Neuron (in vitro differentiated cells): ENCODE data around the gene OR10AD1.
"Not testable (repeated sequence)": the region's sequence is repeated elsewhere in the genome, so short reads cannot be mapped to it uniquely, and the experiment has no call there.

Experiments
- H2AFZ ChIP-seq: one replicate; pipeline ENCODE4 v1.6.1; 2013; ENCODE audit warnings: low read depth, mild to moderate bottlenecking, inconsistent platforms, low read length, moderate library complexity
- H3K27me3 ChIP-seq: one replicate; pipeline ENCODE4 v1.6.1; 2013; ENCODE audit warnings: low read length; ENCODE audit not compliant: insufficient read depth
- H3K36me3 ChIP-seq: one replicate; pipeline ENCODE4 v1.6.1; 2013; ENCODE audit warnings: low read length; ENCODE audit not compliant: insufficient read depth
- H3K4me1 ChIP-seq: one replicate; pipeline ENCODE4 v1.6.1; 2013; ENCODE audit warnings: low read length; ENCODE audit not compliant: insufficient read depth
- H3K4me3 ChIP-seq: 2 replicates; pipeline ENCODE4 v1.5.1; 2013; ENCODE audit warnings: mild to moderate bottlenecking, low read length, moderate library complexity
- H3K9me3 ChIP-seq: one replicate; pipeline ENCODE4 v1.6.1; 2013; ENCODE audit warnings: low read length

OR10AD1 gene

GRCh38 chr12:48203192-48203591 is at the start of gene OR10AD1:
TSS of gene OR10AD1 (minus strand) at chr12:48203292. CDS start at chr12:48203292, 0 bp downstream.
- Histone ChIP-seq H3K4me3 (no peak within 1 kb of the TSS), H2AFZ (no peak within 1 kb of the TSS), H3K9me3 (peaks cover 14% of the 10 kb centered on the region), H3K27me3 (no peaks in the 10 kb centered on the region), H3K36me3 (no peaks in the 10 kb centered on the region), H3K4me1 (peaks cover 14% of the 10 kb centered on the region)

GRCh38 chr12:48247181-48247966 is 44.3 kb upstream of the OR10AD1 start:
- no peak overlapping the region for H2AFZ ChIP-seq
- peaks cover 2% of the 10 kb centered on the region for H3K9me3 ChIP-seq
- no peak overlapping the region for H3K4me3 ChIP-seq
- H3K27me3 ChIP-seq: no peaks in the 10 kb centered on the region
- H3K4me1 ChIP-seq: peaks cover 8% of the 10 kb centered on the region
- no peaks in the 10 kb centered on the region for H3K36me3 ChIP-seq

- H3K9me3 ChIP-seq: peaks cover 2% of the 10 kb centered on the region
- H3K4me1 ChIP-seq: peaks cover 32% of the 10 kb centered on the region
- no peak overlapping the region for H3K4me3 ChIP-seq
- H3K27me3 ChIP-seq: no peaks in the 10 kb centered on the region
- no peak overlapping the region for H2AFZ ChIP-seq
- H3K36me3 ChIP-seq: no peaks in the 10 kb centered on the region
These were observed 34.1 kb upstream of the OR10AD1 start for GRCh38 chr12:48237162-48237561.

- Histone ChIP-seq H3K4me3 (no peak overlapping the region), H3K4me1 (peaks cover 32% of the 10 kb centered on the region), H3K36me3 (no peaks in the 10 kb centered on the region), H3K27me3 (no peaks in the 10 kb centered on the region), H3K9me3 (no peaks in the 10 kb centered on the region), H2AFZ (no peak overlapping the region)
These were observed 32.8 kb upstream of the OR10AD1 start for GRCh38 chr12:48235796-48236333.

- not testable (repeated sequence) for H3K27me3 ChIP-seq, H3K36me3 ChIP-seq, H3K9me3 ChIP-seq, H3K4me1 ChIP-seq, H2AFZ ChIP-seq, H3K4me3 ChIP-seq
These were observed 28.3 kb upstream of the OR10AD1 start for GRCh38 chr12:48231169-48231958.

GRCh38 chr12:48224533-48224932 is 21.4 kb upstream of the OR10AD1 start:
- not testable (repeated sequence) for H3K27me3 ChIP-seq, H3K36me3 ChIP-seq, H3K9me3 ChIP-seq, H3K4me1 ChIP-seq, H3K4me3 ChIP-seq, H2AFZ ChIP-seq

- H2AFZ ChIP-seq: no peak overlapping the region
- no peak overlapping the region for H3K4me3 ChIP-seq
- H3K9me3 ChIP-seq: peaks cover 2% of the 10 kb centered on the region
- H3K36me3 ChIP-seq: no peaks in the 10 kb centered on the region
- no peaks in the 10 kb centered on the region for H3K27me3 ChIP-seq
- H3K4me1 ChIP-seq: no peaks in the 10 kb centered on the region
These were observed 18.6 kb upstream of the OR10AD1 start for GRCh38 chr12:48221645-48222044.

- H3K27me3 ChIP-seq: no peaks in the 10 kb centered on the region
- peaks cover 3% of the 10 kb centered on the region for H3K4me1 ChIP-seq
These were observed 17.6 kb upstream of the OR10AD1 start for GRCh38 chr12:48220701-48221100.

GRCh38 chr12:48219631-48220030 is 16.5 kb upstream of the OR10AD1 start:
- peaks cover 2% of the 10 kb centered on the region for H3K9me3 ChIP-seq
- H3K4me1 ChIP-seq: peaks cover 5% of the 10 kb centered on the region
- no peaks in the 10 kb centered on the region for H3K27me3 ChIP-seq
- H3K36me3 ChIP-seq: no peaks in the 10 kb centered on the region
- H3K4me3 ChIP-seq: no peak overlapping the region
- H2AFZ ChIP-seq: no peak overlapping the region

More at GRCh38 chr12:48220701-48221100, 17.6 kb upstream of the OR10AD1 start:
- Histone ChIP-seq H3K4me3 (no peak overlapping the region), H3K9me3 (peaks cover 2% of the 10 kb centered on the region), H3K36me3 (no peaks in the 10 kb centered on the region), H2AFZ (no peak overlapping the region)

- H3K36me3 ChIP-seq: no peaks in the 10 kb centered on the region
- H3K9me3 ChIP-seq: no peaks in the 10 kb centered on the region
- H2AFZ ChIP-seq: no peak overlapping the region
- H3K4me3 ChIP-seq: no peak overlapping the region
- peaks cover 5% of the 10 kb centered on the region for H3K4me1 ChIP-seq
- no peaks in the 10 kb centered on the region for H3K27me3 ChIP-seq
These were observed 13.7 kb upstream of the OR10AD1 start for GRCh38 chr12:48216785-48217184.

GRCh38 chr12:48209495-48209894 is 6.4 kb upstream of the OR10AD1 start:
- H3K9me3 ChIP-seq, H3K4me1 ChIP-seq, H2AFZ ChIP-seq, H3K27me3 ChIP-seq, H3K4me3 ChIP-seq, H3K36me3 ChIP-seq: not testable (repeated sequence)

GRCh38 chr12:48202766-48203165 is 326 bp downstream of the OR10AD1 start:
- Histone ChIP-seq H3K4me3 (no peak overlapping the region), H2AFZ (no peak overlapping the region), H3K4me1 (peaks cover 15% of the 10 kb centered on the region), H3K36me3 (no peaks in the 10 kb centered on the region), H3K9me3 (peaks cover 14% of the 10 kb centered on the region), H3K27me3 (no peaks in the 10 kb centered on the region)

GRCh38 chr12:48201516-48201915 is 1.6 kb downstream of the OR10AD1 start:
- H2AFZ ChIP-seq: no peak overlapping the region
- H3K9me3 ChIP-seq: peaks cover 12% of the 10 kb centered on the region
- H3K4me1 ChIP-seq: peaks cover 20% of the 10 kb centered on the region
- H3K27me3 ChIP-seq: no peaks in the 10 kb centered on the region
- no peak overlapping the region for H3K4me3 ChIP-seq
- no peaks in the 10 kb centered on the region for H3K36me3 ChIP-seq
